ENCODE results near the gene DERL2. TPM values are rescaled to one million over a fixed set of nuclear protein-coding genes. Genes with fewer than 3 reads are reported as not detected.

DERL2 gene
- total RNA-seq, 4 donors from 2014 or later: 23.8 to 48.5 (median 26.2) TPM

DNA sequence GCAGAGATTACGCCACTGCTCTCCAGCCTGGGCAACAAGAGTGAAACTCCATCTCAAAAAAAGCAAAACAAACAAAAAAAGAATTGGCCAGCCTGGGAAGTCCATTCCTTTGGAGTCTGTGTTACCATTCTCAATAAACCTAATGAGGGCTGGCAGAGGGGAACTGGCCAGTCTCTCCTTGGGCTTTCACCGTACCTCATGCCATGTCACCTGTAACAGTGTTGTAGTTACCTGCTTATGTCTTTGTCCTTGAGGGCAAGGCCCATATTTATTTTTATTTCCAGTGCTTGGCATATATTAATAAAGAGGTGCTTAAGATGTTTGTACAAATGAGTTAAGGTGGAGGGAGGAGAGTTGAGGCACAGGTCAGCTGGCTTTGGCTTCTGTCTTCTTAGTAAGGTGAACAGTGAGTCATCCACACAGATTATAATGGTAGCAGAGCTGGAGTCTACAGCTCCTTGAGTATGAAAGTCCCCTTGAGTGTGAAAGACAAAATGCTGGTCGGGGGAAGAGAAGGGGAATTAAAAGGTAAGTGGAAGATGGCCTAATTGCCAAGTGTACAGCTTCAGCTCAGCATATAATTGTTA is 55.5 kb downstream of the DERL2 start:
- no peak for ATAC-seq
- H3K36me3 ChIP-seq: peaks cover 0 to 100% of the 10 kb centered on the region in 2 donors
- peaks cover 0 to 5% (median 0%) of the 10 kb centered on the region in 3 donors for H3K4me1 ChIP-seq
- 85 to 100% methylated on average over 3 of the region's 3 CpGs for WGBS, 2 donors (ENCODE audit: low coverage in 1 of 2)
- H3K4me3 ChIP-seq: no peak overlapping the region
- TF ChIP-seq, protein P1, sequence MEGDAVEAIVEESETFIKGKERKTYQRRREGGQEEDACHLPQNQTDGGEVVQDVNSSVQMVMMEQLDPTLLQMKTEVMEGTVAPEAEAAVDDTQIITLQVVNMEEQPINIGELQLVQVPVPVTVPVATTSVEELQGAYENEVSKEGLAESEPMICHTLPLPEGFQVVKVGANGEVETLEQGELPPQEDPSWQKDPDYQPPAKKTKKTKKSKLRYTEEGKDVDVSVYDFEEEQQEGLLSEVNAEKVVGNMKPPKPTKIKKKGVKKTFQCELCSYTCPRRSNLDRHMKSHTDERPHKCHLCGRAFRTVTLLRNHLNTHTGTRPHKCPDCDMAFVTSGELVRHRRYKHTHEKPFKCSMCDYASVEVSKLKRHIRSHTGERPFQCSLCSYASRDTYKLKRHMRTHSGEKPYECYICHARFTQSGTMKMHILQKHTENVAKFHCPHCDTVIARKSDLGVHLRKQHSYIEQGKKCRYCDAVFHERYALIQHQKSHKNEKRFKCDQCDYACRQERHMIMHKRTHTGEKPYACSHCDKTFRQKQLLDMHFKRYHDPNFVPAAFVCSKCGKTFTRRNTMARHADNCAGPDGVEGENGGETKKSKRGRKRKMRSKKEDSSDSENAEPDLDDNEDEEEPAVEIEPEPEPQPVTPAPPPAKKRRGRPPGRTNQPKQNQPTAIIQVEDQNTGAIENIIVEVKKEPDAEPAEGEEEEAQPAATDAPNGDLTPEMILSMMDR (IDR thresholded peaks at IDR 0.05): no peak
- TF ChIP-seq EP300 (IDR thresholded peaks at IDR 0.05): no peak
- no peak for TF ChIP-seq POLR2AphosphoS5 (IDR thresholded peaks at IDR 0.05)
- no peak for TF ChIP-seq POLR2A (IDR thresholded peaks at IDR 0.05)
- H3K27ac ChIP-seq: no peak overlapping the region
- H3K27me3 ChIP-seq: no peaks in the 10 kb centered on the region
- no peaks in the 10 kb centered on the region for H3K9me3 ChIP-seq

DNA sequence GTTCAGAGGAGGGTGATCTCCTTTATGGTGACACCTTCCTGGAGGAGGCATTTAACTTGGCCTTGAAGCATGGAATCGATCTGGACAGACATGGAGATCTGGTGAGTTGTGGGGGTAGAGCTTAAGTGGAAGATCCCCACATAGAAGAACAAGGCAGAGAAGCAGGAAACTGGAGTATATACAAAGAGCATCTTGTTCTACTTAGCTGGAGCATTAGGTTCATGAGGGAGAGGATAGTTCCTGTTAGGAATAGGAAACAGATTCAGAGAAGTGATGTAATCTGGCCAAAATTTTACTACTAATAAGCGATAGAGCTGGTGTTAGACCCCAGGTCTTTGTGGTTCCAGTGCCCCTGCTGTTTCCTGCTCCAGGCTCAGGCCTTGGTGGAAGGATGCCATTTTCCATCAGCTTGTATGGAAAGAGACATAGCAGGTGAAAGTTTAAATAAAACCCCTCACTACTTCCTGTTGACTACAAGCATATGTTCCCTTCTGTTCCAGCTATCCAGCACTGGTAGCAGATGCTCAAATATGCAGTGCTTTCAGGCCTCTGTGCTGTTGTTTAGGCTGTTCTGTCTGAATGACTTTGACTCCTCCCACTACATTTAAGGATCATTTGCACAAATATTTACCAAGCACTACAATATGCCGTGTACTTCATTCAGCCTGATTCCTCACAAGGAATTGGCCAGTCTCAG is 56.6 kb downstream of the DERL2 start:
- no peaks in the 10 kb centered on the region for H3K9me3 ChIP-seq
- no peaks in the 10 kb centered on the region for H3K27me3 ChIP-seq
- no peaks in the 10 kb centered on the region for H3K4me1 ChIP-seq
- H3K27ac ChIP-seq: no peak overlapping the region
- H3K36me3 ChIP-seq: peaks cover 0 to 100% of the 10 kb centered on the region in 2 donors
- no peak for TF ChIP-seq POLR2AphosphoS5 (IDR thresholded peaks at IDR 0.05)
- no peak for TF ChIP-seq EP300 (IDR thresholded peaks at IDR 0.05)
- TF ChIP-seq, protein P1 (IDR thresholded peaks at IDR 0.05): no peak
- TF ChIP-seq POLR2A (IDR thresholded peaks at IDR 0.05): no peak
- 77 to 80% methylated on average over 2 to 3 of the region's 3 CpGs for WGBS, 2 donors (ENCODE audit: low coverage in 1 of 2)
- H3K4me3 ChIP-seq: no peak overlapping the region
- ATAC-seq: no peak

DNA sequence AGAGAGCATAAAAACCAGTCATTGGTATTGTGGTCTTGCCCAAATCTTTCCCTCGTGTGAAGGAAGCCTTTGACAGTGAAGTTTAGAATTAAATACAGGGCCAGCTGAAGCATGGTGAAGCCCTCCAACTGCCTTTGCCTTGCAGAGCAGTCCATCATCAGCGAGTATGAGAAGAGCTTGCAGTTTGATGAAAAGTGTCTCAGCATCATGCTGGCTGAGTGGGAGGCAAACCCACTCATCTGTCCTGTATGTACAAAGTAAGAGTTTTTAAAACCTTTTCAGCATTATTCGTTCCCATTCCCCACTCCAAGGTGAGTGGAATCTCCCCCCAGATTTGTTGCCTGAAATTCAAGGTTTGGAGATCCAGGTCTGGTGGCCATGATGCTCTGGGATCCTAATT is 60.2 kb downstream of the DERL2 start:
- H3K4me1 ChIP-seq: peaks cover 0 to 24% (median 5%) of the 10 kb centered on the region in 3 donors
- H3K27me3 ChIP-seq: no peaks in the 10 kb centered on the region
- no peak overlapping the region for H3K4me3 ChIP-seq
- WGBS, 2 donors (ENCODE audit: low coverage in 1 of 2): 74 to 82% methylated on average over 3 of the region's 3 CpGs
- TF ChIP-seq POLR2A (IDR thresholded peaks at IDR 0.05) (no peak), EP300 (IDR thresholded peaks at IDR 0.05) (no peak), POLR2AphosphoS5 (IDR thresholded peaks at IDR 0.05) (no peak)
- TF ChIP-seq, protein P1 (IDR thresholded peaks at IDR 0.05): no peak
- ATAC-seq: no peak
- H3K27ac ChIP-seq: no peak overlapping the region
- H3K9me3 ChIP-seq: no peaks in the 10 kb centered on the region
- H3K36me3 ChIP-seq: peaks cover 0 to 96% of the 10 kb centered on the region in 2 donors

DNA sequence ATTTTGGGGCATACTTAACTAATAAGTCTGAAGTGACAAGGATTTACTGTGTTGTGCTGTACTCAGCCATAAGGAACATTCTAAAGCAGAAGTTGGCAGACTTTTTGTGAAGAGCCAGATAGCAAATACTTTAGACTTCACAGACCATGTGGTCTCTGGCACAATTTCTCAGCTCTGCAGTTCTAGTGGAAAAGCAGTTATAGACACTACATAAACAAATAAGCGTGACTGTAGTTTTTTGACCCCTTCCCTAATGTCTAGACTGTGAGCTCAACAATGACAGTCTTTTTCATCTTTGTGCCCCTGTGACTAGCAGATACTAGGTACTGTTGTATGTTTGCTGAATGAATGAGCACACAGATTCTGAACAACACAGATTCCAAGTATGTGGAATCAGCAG is 61.1 kb downstream of the DERL2 start:
- 60 to 80% methylated on average over 1 of the region's 1 CpG for WGBS, 2 donors (ENCODE audit: low coverage in 1 of 2)
- H3K27ac ChIP-seq: no peak overlapping the region
- TF ChIP-seq POLR2AphosphoS5 (IDR thresholded peaks at IDR 0.05) (no peak), EP300 (IDR thresholded peaks at IDR 0.05) (no peak), POLR2A (IDR thresholded peaks at IDR 0.05) (no peak)
- TF ChIP-seq, protein P1 (IDR thresholded peaks at IDR 0.05): no peak

GRCh38 chr17:5422505-5422904 is 63.5 kb downstream of the DERL2 start:
- Histone ChIP-seq H3K27ac (no peak overlapping the region), H3K36me3 (peaks cover 0 to 65% of the 10 kb centered on the region in 2 donors), H3K4me1 (peaks cover 3 to 43% (median 15%) of the 10 kb centered on the region in 3 donors), H3K4me3 (no peak overlapping the region), H3K27me3 (no peaks in the 10 kb centered on the region), H3K9me3 (no peaks in the 10 kb centered on the region)
- ATAC-seq: no peak
- 88 to 92% methylated on average over 2 of the region's 2 CpGs for whole genome bisulfite sequencing, 2 donors (ENCODE audit: low coverage in 1 of 2)
- TF ChIP-seq EP300 (IDR thresholded peaks at IDR 0.05) (no peak), POLR2AphosphoS5 (IDR thresholded peaks at IDR 0.05) (no peak), POLR2A (IDR thresholded peaks at IDR 0.05) (no peak)
- TF ChIP-seq, protein P1 (IDR thresholded peaks at IDR 0.05): no peak

More for the DNA sequence above, 61.1 kb downstream of the DERL2 start:
- H3K4me1 ChIP-seq: peaks cover 0 to 29% (median 8%) of the 10 kb centered on the region in 3 donors
- no peaks in the 10 kb centered on the region for H3K27me3 ChIP-seq
- no peak overlapping the region for H3K4me3 ChIP-seq
- H3K36me3 ChIP-seq: peaks cover 0 to 87% of the 10 kb centered on the region in 2 donors
- ATAC-seq: no peak
- no peaks in the 10 kb centered on the region for H3K9me3 ChIP-seq

All from gastroesophageal sphincter (tissue), 4 donors.